GM20000 (cell line): ENCODE results near the gene LRP1.
A peak's percentile ranks its signal among the peaks of the same experiment; 100 is the strongest.

Experiments
- DNase-seq: peaks from one replicate; pipeline ENCODE4 v3.0.0; 2012; ENCODE audit warnings: low spot score
- TF ChIP-seq, protein P1 (sequence below): IDR thresholded peaks from 2 replicates; pipeline ENCODE4 v1.5.1; 2012; ENCODE audit warnings: mild to moderate bottlenecking, control low read depth; ENCODE audit errors: extremely low read depth, missing control alignments

The LRP1 gene

GRCh38 chr12:57233357-57234232, 105.3 kb downstream of the LRP1 start:
- DNase-seq, result no peak
- TF ChIP-seq, protein P1, sequence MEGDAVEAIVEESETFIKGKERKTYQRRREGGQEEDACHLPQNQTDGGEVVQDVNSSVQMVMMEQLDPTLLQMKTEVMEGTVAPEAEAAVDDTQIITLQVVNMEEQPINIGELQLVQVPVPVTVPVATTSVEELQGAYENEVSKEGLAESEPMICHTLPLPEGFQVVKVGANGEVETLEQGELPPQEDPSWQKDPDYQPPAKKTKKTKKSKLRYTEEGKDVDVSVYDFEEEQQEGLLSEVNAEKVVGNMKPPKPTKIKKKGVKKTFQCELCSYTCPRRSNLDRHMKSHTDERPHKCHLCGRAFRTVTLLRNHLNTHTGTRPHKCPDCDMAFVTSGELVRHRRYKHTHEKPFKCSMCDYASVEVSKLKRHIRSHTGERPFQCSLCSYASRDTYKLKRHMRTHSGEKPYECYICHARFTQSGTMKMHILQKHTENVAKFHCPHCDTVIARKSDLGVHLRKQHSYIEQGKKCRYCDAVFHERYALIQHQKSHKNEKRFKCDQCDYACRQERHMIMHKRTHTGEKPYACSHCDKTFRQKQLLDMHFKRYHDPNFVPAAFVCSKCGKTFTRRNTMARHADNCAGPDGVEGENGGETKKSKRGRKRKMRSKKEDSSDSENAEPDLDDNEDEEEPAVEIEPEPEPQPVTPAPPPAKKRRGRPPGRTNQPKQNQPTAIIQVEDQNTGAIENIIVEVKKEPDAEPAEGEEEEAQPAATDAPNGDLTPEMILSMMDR, result no peak

DNA sequence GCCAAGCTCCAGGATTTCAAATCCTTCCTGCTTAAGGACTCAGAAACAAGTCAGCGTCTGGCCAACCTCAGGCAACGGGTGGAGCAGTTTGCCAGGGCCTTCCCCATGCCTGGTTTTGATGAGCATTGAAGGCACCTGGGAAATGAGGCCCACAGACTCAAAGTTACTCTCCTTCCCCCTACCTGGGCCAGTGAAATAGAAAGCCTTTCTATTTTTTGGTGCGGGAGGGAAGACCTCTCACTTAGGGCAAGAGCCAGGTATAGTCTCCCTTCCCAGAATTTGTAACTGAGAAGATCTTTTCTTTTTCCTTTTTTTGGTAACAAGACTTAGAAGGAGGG, 105.9 kb downstream of the LRP1 start:
- TF ChIP-seq, protein P1, result no peak

DNA sequence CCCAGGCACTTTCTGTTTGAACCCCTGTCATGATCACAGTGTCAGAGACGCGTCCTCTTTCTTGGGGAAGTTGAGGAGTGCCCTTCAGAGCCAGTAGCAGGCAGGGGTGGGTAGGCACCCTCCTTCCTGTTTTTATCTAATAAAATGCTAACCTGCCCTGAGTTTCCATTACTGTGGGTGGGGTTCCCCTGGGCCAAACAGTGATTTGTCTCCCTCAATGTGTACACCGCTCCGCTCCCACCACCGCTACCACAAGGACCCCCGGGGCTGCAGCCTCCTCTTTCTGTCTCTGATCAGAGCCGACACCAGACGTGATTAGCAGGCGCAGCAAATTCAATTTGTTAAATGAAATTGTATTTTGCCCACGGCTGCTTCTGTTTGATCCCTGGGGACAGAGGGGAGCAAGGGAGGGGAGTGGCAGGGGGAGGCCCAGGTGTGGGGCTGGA, 106.3 kb downstream of the LRP1 start:
- TF ChIP-seq, protein P1, result no peak
- no peak for DNase-seq

More for the DNA sequence above, 105.9 kb downstream of the LRP1 start:
- DNase-seq, result no peak

DNA sequence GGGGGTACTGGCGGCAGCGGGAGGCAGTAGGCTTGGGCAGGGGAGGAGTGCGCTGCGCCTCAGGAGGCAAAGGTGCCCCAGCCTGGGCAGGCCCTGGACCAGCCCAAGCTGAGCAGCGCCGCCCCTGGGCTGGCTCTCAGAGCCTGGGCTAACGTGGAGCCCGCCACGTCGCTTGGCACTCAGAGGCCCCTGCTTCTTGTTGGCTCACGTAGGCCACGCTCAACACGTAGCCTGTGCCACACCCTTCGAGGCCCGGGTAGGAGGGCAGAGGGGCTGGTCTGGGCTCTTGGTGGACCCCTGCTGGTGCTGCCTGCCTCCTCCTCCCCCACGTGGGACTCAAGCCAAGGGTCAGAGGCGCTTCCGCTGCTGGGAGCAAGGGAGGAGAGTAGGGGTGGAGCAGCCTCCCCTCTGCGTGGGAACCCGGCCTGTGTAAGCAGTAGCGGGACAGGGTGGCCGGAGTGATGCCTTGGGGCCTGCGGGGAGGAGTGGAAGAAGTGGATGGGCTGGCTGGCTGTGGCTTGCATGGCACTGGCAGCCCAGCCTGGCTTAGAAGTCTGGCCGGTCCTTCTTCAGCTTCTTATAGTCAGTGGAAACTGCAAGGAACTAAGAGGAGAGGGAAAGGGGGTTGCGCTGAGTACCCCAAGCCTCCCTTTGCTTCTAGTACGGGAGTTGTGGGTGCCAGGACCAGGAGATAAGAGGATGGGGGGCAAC, 106.9 kb downstream of the LRP1 start:
- no peak for DNase-seq

GRCh38 chr12:57235728-57236131, 107.4 kb downstream of the LRP1 start:
- TF ChIP-seq, protein P1, result no peak
- DNase-seq, result no peak

More for the DNA sequence above, 106.9 kb downstream of the LRP1 start:
- TF ChIP-seq, protein P1, result no peak

DNA sequence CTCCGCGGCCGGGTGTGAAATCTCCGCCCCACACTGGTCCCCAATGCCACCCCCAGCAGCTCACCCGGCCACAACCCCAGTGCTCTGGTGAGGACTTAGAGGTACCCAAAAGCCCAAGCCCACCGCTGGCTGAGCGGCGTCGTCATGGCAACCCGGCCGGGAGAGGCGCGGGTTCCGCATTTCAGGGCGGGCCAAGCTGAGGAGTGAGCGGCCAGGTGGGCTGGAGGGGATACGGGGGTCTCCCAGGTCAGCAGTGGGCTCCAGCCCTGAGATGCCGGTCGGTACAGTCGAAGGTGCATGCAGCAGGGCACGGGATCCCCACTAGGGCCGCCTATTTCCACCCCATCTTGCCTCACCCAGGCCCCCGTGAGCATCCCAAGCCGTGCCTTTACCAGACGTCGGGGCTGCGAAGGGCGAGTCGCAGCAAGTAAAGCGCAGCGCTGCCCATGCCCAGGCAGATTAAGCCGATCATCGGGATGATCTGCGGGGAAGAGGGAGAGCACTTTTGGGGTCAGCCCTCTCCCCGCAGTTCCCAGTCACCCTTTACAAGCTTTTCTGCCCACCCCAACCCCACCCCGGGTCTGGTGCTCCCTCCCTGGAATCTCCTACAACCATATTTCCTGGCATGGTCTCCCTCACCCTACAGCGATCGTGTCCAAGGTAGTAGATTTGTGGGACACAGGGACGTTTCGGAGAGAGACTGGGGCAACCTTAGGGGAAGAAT, 108.1 kb downstream of the LRP1 start:
- DNase-seq, result peak; percentile 15
- TF ChIP-seq, protein P1, result no peak
